GM23338 (cell line): ENCODE measurements around the gene ZNF544. TPM values are rescaled to one million over a fixed set of nuclear protein-coding genes. Genes with fewer than 3 reads are reported as not detected.

Experiments
- ATAC-seq: fragments of 200-7000 bp; cut with Tn5 transposase; 3 replicates; pipeline ENCODE4 v1.9.1; 2020
- DNase-seq: peaks from one replicate; pipeline ENCODE4 v3.0.0-alpha.2; 2015; ENCODE audit warnings: low spot score
- H2AFZ ChIP-seq: fragments of 200-600 bp; sonication (generic); 2 replicates; pipeline ENCODE4 v1.8.0; 2016; ENCODE audit warnings: antibody characterized with exemption, mild to moderate bottlenecking, moderate library complexity
- H3F3A ChIP-seq: fragments of 200-600 bp; sonication (generic); replicated peaks from 2 replicates; pipeline ENCODE4 v1.8.0; 2017; ENCODE audit warnings: antibody characterized with exemption, mixed run types, low read depth
- H3K27ac ChIP-seq: fragments of 200-600 bp; sonication (generic); 2 replicates; pipeline ENCODE4 v1.6.1; 2016; ENCODE audit warnings: low read depth
- H3K27me3 ChIP-seq: fragments of 200-600 bp; sonication (generic); 2 replicates; pipeline ENCODE4 v1.8.0; 2016; ENCODE audit warnings: mild to moderate bottlenecking, mixed run types, moderate library complexity; ENCODE audit not compliant: insufficient read depth
- H3K36me3 ChIP-seq: fragments of 200-600 bp; sonication (generic); 2 replicates; pipeline ENCODE4 v1.8.0; 2016; ENCODE audit warnings: mild to moderate bottlenecking; ENCODE audit not compliant: insufficient read depth
- H3K4me1 ChIP-seq: fragments of 200-600 bp; sonication (generic); 2 replicates; pipeline ENCODE4 v1.8.0; 2016; ENCODE audit warnings: mild to moderate bottlenecking, moderate library complexity; ENCODE audit not compliant: insufficient read depth
- H3K4me2 ChIP-seq: fragments of 200-600 bp; sonication (generic); 2 replicates; pipeline ENCODE4 v1.7.1; 2017; ENCODE audit warnings: mixed run types
- H3K4me3 ChIP-seq: fragments of 200-600 bp; sonication (generic); 2 replicates; pipeline ENCODE4 v1.6.1; 2016; ENCODE audit warnings: mixed run types
- H3K79me2 ChIP-seq: fragments of 200-600 bp; sonication (generic); replicated peaks from 2 replicates; pipeline ENCODE4 v1.8.0; 2017; ENCODE audit warnings: mild to moderate bottlenecking; ENCODE audit not compliant: insufficient read depth
- H3K9me2 ChIP-seq: fragments of 200-600 bp; sonication (generic); 2 replicates; pipeline ENCODE4 v1.8.0; 2017; ENCODE audit not compliant: insufficient read depth
- H4K20me1 ChIP-seq: fragments of 200-600 bp; sonication (generic); replicated peaks from 2 replicates; pipeline ENCODE4 v1.8.0; 2017; ENCODE audit warnings: mild to moderate bottlenecking; ENCODE audit not compliant: insufficient read depth
- H3K27ac Mint-ChIP-seq: 2 replicates; pipeline ENCODE4 v1.8.0; 2020; ENCODE audit warnings: inconsistent platforms, mild to moderate bottlenecking, moderate library complexity, mixed read lengths
- H3K27me3 Mint-ChIP-seq: 3 replicates; pipeline ENCODE4 v1.8.0; 2022; ENCODE audit warnings: low read depth, mild to moderate bottlenecking, moderate library complexity, mixed read lengths, inconsistent platforms; ENCODE audit not compliant: insufficient read depth, poor library complexity
- H3K36me3 Mint-ChIP-seq: 3 replicates; pipeline ENCODE4 v1.8.0; 2021; ENCODE audit warnings: low read depth, mild to moderate bottlenecking, inconsistent platforms, moderate library complexity, mixed read lengths
- H3K4me1 Mint-ChIP-seq: 3 replicates; pipeline ENCODE4 v1.8.0; 2020; ENCODE audit warnings: mild to moderate bottlenecking, inconsistent platforms, mixed read lengths
- H3K4me3 Mint-ChIP-seq: 3 replicates; pipeline ENCODE4 v1.8.0; 2021; ENCODE audit warnings: moderate library complexity, mild to moderate bottlenecking, inconsistent platforms, mixed read lengths
- H3K9me3 Mint-ChIP-seq: 3 replicates; pipeline ENCODE4 v1.8.0; 2020; ENCODE audit warnings: moderate library complexity, mild to moderate bottlenecking, inconsistent platforms, mixed read lengths
- CREB1 ChIP-seq: fragments of 250-450 bp; sonication (Bioruptor Pico); IDR thresholded peaks from 2 replicates; pipeline ENCODE4 v1.5.0; 2020; ENCODE audit warnings: low read depth, mild to moderate bottlenecking, moderate library complexity
- EZH2 ChIP-seq: fragments of 200-600 bp; sonication (generic); IDR thresholded peaks from one replicate; pipeline ENCODE4 v1.8.0; 2017; ENCODE audit warnings: antibody characterized with exemption, mild to moderate bottlenecking, low read depth; ENCODE audit not compliant: unreplicated experiment
- EZH2phosphoT487 ChIP-seq: fragments of 200-600 bp; sonication (generic); IDR thresholded peaks from one replicate; pipeline ENCODE4 v1.8.1; 2018; ENCODE audit warnings: antibody characterized with exemption; ENCODE audit not compliant: unreplicated experiment
- JUNB ChIP-seq: IDR thresholded peaks from one replicate; pipeline ENCODE4 v1.6.1; 2016; ENCODE audit warnings: antibody characterized with exemption; ENCODE audit not compliant: unreplicated experiment
- NANOG ChIP-seq: IDR thresholded peaks from 2 replicates; pipeline ENCODE4 v1.6.1; 2016; ENCODE audit warnings: antibody characterized with exemption, borderline replicate concordance
- POLR2AphosphoS5 ChIP-seq: IDR thresholded peaks from 2 replicates; pipeline ENCODE4 v1.6.1; 2016; ENCODE audit warnings: antibody characterized with exemption, low read depth
- REST ChIP-seq: IDR thresholded peaks from one replicate; pipeline ENCODE4 v1.6.1; 2018; ENCODE audit warnings: antibody characterized with exemption; ENCODE audit not compliant: unreplicated experiment
- STAT1 ChIP-seq: IDR thresholded peaks from one replicate; pipeline ENCODE4 v1.6.1; 2016; ENCODE audit warnings: antibody characterized with exemption; ENCODE audit not compliant: unreplicated experiment
- ZNF114 ChIP-seq: fragments of 250-450 bp; sonication (Bioruptor Pico); IDR thresholded peaks from 2 replicates; pipeline ENCODE4 v1.5.0; 2020; ENCODE audit warnings: mild to moderate bottlenecking, moderate library complexity
- ZNF331 ChIP-seq: fragments of 250-450 bp; sonication (Bioruptor Pico); IDR thresholded peaks from 2 replicates; pipeline ENCODE4 v1.5.0; 2020; ENCODE audit warnings: low read depth, mild to moderate bottlenecking, moderate library complexity
- ZNF462 ChIP-seq: fragments of 250-450 bp; sonication (Bioruptor Pico); IDR thresholded peaks from 2 replicates; pipeline ENCODE4 v1.5.0; 2020; ENCODE audit warnings: mild to moderate bottlenecking, moderate library complexity
- polyA plus RNA-seq: library from polyadenylated mRNA; unstranded; fragments of >200 nt; fragmentation: Nextera tagmentation; extraction: Ambion mirVana; gene quantifications from 2 replicates; pipeline ENCODE4 v1.2.1, GENCODE V29; 2016
- total RNA-seq: library from RNA; depleted of rRNA; stranded (reverse); fragments of >200 nt; shearing (Covaris generic); gene quantifications from 2 replicates; pipeline ENCODE4 v1.2.3, GENCODE V29; 2014
- TF ChIP-seq, protein P1 (sequence below), 2 experiments: fragments of 200-600 bp in 1 of 2; sonication (generic) in 1 of 2; conservative IDR thresholded peaks; 2 replicates each; pipeline versions ENCODE4 v1.5.1 to v1.6.1; 2016 to 2017; ENCODE audit warnings: antibody characterized with exemption in 2 of 2, low read depth in 2 of 2, mild to moderate bottlenecking in 2 of 2, moderate library complexity in 1 of 2
- TF ChIP-seq, protein P2 (sequence below): IDR thresholded peaks from 2 replicates; pipeline ENCODE4 v1.6.1; 2016; ENCODE audit warnings: antibody characterized with exemption

ZNF544 gene
- total and polyA plus RNA-seq, 2 experiments from 2014 or later = 29.4 to 93.9 TPM

DNA sequence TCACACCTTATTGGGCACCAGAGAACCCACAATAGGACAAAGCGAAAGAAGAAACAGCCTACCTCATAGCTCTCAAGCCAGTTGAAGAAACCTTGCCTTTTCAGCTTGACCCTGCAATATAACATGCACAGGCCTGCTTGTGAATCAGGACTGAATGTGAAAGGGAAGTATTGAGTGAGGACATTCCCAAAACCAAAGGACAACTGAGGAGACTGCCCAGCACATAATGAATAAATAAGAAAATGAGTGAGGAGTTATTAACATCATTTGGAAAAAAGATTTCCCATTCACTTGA is 15.7 kb upstream of the ZNF544 start:
- H3K4me1 Mint-ChIP-seq = no peaks in the 10 kb centered on the region
- Histone ChIP-seq H3K27ac (no peak overlapping the region), H3K36me3 (peaks cover 35% of the 10 kb centered on the region)

More for the DNA sequence above, 15.7 kb upstream of the ZNF544 start:
- no peak overlapping the region for H3K27ac Mint-ChIP-seq
- Histone ChIP-seq H4K20me1 (no peaks in the 10 kb centered on the region), H3K4me3 (no peak overlapping the region), H3K4me1 (no peaks in the 10 kb centered on the region), H2AFZ (no peak overlapping the region), H3K27me3 (no peaks in the 10 kb centered on the region), H3K9me2 (no peaks in the 10 kb centered on the region), H3F3A (no peaks in the 10 kb centered on the region), H3K4me2 (no peak overlapping the region), H3K79me2 (no peaks in the 10 kb centered on the region)
- peaks cover 80% of the 10 kb centered on the region for H3K36me3 Mint-ChIP-seq
- no peak overlapping the region for H3K4me3 Mint-ChIP-seq
- ATAC-seq (no peak), DNase-seq (no peak)
- TF ChIP-seq, protein P1, sequence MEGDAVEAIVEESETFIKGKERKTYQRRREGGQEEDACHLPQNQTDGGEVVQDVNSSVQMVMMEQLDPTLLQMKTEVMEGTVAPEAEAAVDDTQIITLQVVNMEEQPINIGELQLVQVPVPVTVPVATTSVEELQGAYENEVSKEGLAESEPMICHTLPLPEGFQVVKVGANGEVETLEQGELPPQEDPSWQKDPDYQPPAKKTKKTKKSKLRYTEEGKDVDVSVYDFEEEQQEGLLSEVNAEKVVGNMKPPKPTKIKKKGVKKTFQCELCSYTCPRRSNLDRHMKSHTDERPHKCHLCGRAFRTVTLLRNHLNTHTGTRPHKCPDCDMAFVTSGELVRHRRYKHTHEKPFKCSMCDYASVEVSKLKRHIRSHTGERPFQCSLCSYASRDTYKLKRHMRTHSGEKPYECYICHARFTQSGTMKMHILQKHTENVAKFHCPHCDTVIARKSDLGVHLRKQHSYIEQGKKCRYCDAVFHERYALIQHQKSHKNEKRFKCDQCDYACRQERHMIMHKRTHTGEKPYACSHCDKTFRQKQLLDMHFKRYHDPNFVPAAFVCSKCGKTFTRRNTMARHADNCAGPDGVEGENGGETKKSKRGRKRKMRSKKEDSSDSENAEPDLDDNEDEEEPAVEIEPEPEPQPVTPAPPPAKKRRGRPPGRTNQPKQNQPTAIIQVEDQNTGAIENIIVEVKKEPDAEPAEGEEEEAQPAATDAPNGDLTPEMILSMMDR (conservative IDR thresholded peaks at IDR 0.05; ENCODE audit: low read depth in 2 of 2) = no peak
- no peak for TF ChIP-seq ZNF462 (CRISPR knock-in tag)
- TF ChIP-seq ZNF331 (CRISPR knock-in tag) = no peak
- TF ChIP-seq EZH2phosphoT487 = no peak
- TF ChIP-seq, protein P2, sequence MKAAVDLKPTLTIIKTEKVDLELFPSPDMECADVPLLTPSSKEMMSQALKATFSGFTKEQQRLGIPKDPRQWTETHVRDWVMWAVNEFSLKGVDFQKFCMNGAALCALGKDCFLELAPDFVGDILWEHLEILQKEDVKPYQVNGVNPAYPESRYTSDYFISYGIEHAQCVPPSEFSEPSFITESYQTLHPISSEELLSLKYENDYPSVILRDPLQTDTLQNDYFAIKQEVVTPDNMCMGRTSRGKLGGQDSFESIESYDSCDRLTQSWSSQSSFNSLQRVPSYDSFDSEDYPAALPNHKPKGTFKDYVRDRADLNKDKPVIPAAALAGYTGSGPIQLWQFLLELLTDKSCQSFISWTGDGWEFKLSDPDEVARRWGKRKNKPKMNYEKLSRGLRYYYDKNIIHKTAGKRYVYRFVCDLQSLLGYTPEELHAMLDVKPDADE = no peak
- TF ChIP-seq STAT1 = no peak
- TF ChIP-seq EZH2 = no peak
- no peak for TF ChIP-seq REST
- TF ChIP-seq CREB1 = no peak
- no peak for TF ChIP-seq JUNB
- TF ChIP-seq POLR2AphosphoS5 = no peak
- TF ChIP-seq NANOG = no peak
- TF ChIP-seq ZNF114 (CRISPR knock-in tag) = no peak
- peaks cover 10% of the 10 kb centered on the region for H3K27me3 Mint-ChIP-seq
- peaks cover 93% of the 10 kb centered on the region for H3K9me3 Mint-ChIP-seq
